ENCODE results near the gene PPM1D. TPM values are rescaled to one million over a fixed set of nuclear protein-coding genes. Genes with fewer than 3 reads are reported as not detected.

The PPM1D gene
- total RNA-seq, 1 donor from 2014 or later: 13.1 TPM

- Mint-ChIP-seq H3K36me3 (ENCODE audit: low read depth) (no peaks in the 10 kb centered on the region), H3K9me3 (ENCODE audit: low read depth) (no peaks in the 10 kb centered on the region), H3K27ac (ENCODE audit: unreplicated experiment) (no peak overlapping the region), H3K4me1 (ENCODE audit: low read depth) (no peaks in the 10 kb centered on the region), H3K4me3 (ENCODE audit: unreplicated experiment) (no peak overlapping the region), H3K27me3 (ENCODE audit: low read depth) (no peaks in the 10 kb centered on the region)
- DNase-seq (ENCODE audit: low spot score): no peak
- TF ChIP-seq CTCF (IDR thresholded peaks at IDR 0.05): no peak
Measured at GRCh38 chr17:60559659-60559994, 40.4 kb upstream of the PPM1D start.

- H3K4me1 Mint-ChIP-seq (ENCODE audit: low read depth): no peaks in the 10 kb centered on the region
- no peak overlapping the region for H3K27ac Mint-ChIP-seq (ENCODE audit: unreplicated experiment)
- DNase-seq (ENCODE audit: low spot score): no peak
- no peaks in the 10 kb centered on the region for H3K27me3 Mint-ChIP-seq (ENCODE audit: low read depth)
- no peak for TF ChIP-seq CTCF (IDR thresholded peaks at IDR 0.05)
- no peaks in the 10 kb centered on the region for H3K9me3 Mint-ChIP-seq (ENCODE audit: low read depth)
- H3K4me3 Mint-ChIP-seq (ENCODE audit: unreplicated experiment): no peak overlapping the region
- H3K36me3 Mint-ChIP-seq (ENCODE audit: low read depth): no peaks in the 10 kb centered on the region
Measured at GRCh38 chr17:60559995-60560859, 39.8 kb upstream of the PPM1D start.

DNA sequence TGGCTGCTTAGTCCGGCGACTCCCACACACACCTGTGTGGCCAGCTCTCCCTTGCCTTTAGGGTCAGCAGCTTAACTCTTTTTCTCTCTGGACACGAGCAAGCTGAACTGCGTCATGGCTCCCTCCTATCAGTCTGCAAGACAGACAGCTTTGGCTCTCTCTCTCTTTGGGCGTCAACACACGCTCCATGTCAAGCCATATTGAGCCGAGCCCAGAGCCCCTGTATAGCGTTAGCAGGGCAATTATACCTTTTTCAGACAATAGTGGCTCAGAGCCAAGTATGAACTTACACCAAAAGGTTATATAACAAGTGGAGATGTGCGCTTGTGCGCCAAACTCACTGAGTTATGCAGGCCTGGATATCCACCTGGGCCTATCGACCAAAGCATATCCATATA is 39.1 kb upstream of the PPM1D start:
- H3K36me3 Mint-ChIP-seq (ENCODE audit: low read depth): no peaks in the 10 kb centered on the region
- no peak for TF ChIP-seq CTCF (IDR thresholded peaks at IDR 0.05)
- no peak overlapping the region for H3K27ac Mint-ChIP-seq (ENCODE audit: unreplicated experiment)

GRCh38 chr17:60562421-60562820 is 37.6 kb upstream of the PPM1D start:
- Mint-ChIP-seq H3K36me3 (ENCODE audit: low read depth) (no peaks in the 10 kb centered on the region), H3K4me1 (ENCODE audit: low read depth) (no peaks in the 10 kb centered on the region), H3K4me3 (ENCODE audit: unreplicated experiment) (no peak overlapping the region), H3K9me3 (ENCODE audit: low read depth) (no peaks in the 10 kb centered on the region), H3K27me3 (ENCODE audit: low read depth) (no peaks in the 10 kb centered on the region), H3K27ac (ENCODE audit: unreplicated experiment) (no peak overlapping the region)
- TF ChIP-seq CTCF (IDR thresholded peaks at IDR 0.05): no peak
- no peak for DNase-seq (ENCODE audit: low spot score)

More for the DNA sequence above, 39.1 kb upstream of the PPM1D start:
- Mint-ChIP-seq H3K27me3 (ENCODE audit: low read depth) (no peaks in the 10 kb centered on the region), H3K4me3 (ENCODE audit: unreplicated experiment) (no peak overlapping the region), H3K4me1 (ENCODE audit: low read depth) (no peaks in the 10 kb centered on the region), H3K9me3 (ENCODE audit: low read depth) (no peaks in the 10 kb centered on the region)
- DNase-seq (ENCODE audit: low spot score): no peak

DNA sequence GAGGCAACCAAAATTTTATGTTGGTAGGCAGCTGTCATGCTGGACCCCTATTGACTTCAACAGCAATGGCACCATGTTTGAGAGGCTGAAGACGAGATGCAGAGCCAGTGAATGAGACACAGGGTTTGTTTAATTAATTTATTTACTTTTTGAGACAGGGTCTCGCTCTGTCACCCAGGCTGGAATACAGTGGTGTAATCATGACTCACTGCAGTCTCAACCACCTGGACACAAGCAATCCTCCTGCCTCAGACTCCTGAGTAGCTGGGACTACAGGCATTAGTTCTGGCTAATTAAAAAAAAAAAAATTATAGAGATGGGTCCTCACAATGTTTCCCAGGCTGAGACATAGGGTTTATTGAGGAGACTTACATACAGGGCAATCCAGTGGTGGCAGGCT is 36.2 kb upstream of the PPM1D start:
- H3K36me3 Mint-ChIP-seq (ENCODE audit: low read depth): no peaks in the 10 kb centered on the region

More for the DNA sequence above, 36.2 kb upstream of the PPM1D start:
- TF ChIP-seq CTCF (IDR thresholded peaks at IDR 0.05): no peak
- H3K4me3 Mint-ChIP-seq (ENCODE audit: unreplicated experiment): no peak overlapping the region
- H3K9me3 Mint-ChIP-seq (ENCODE audit: low read depth): no peaks in the 10 kb centered on the region
- no peak for DNase-seq (ENCODE audit: low spot score)
- H3K27ac Mint-ChIP-seq (ENCODE audit: unreplicated experiment): no peak overlapping the region
- H3K4me1 Mint-ChIP-seq (ENCODE audit: low read depth): no peaks in the 10 kb centered on the region
- no peaks in the 10 kb centered on the region for H3K27me3 Mint-ChIP-seq (ENCODE audit: low read depth)

Data from chondrocyte (in vitro differentiated cells).